H9 (cell line): ENCODE measurements around the gene COX7B2. TPM values are rescaled to one million over a fixed set of nuclear protein-coding genes. Genes with fewer than 3 reads are reported as not detected.

Experiments
- DNase-seq: peaks from one replicate; pipeline ENCODE4 v3.0.0-alpha.2; 2017
- H2AFZ ChIP-seq: one replicate; pipeline ENCODE4 v1.6.1; 2013; ENCODE audit warnings: mild to moderate bottlenecking, low read length, control low read depth, moderate library complexity
- H2AK5ac ChIP-seq: 2 replicates; pipeline ENCODE4 v1.6.1; 2013; ENCODE audit warnings: low read length, control low read depth, mixed read lengths; ENCODE audit not compliant: insufficient read length
- H2BK120ac ChIP-seq: one replicate; pipeline ENCODE4 v1.6.1; 2013; ENCODE audit warnings: low read depth, mild to moderate bottlenecking, low read length, control low read depth, inconsistent platforms; ENCODE audit not compliant: poor library complexity, severe bottlenecking
- H2BK12ac ChIP-seq: 2 replicates; pipeline ENCODE4 v1.6.1; 2013; ENCODE audit warnings: low read length, control low read depth, mixed read lengths, low read depth; ENCODE audit not compliant: insufficient read length
- H2BK15ac ChIP-seq: 2 replicates; pipeline ENCODE4 v1.6.1; 2013; ENCODE audit warnings: low read depth, low read length, control low read depth
- H2BK20ac ChIP-seq: one replicate; pipeline ENCODE4 v1.6.1; 2013; ENCODE audit warnings: low read depth, mild to moderate bottlenecking, low read length, control low read depth, inconsistent platforms; ENCODE audit not compliant: poor library complexity, severe bottlenecking
- H2BK5ac ChIP-seq: 2 replicates; pipeline ENCODE4 v1.6.1; 2013; ENCODE audit warnings: low read length, control low read depth, mixed read lengths; ENCODE audit not compliant: insufficient read length
- H3K14ac ChIP-seq: 2 replicates; pipeline ENCODE4 v1.6.1; 2013; ENCODE audit warnings: low read length, control low read depth; ENCODE audit not compliant: insufficient read depth
- H3K18ac ChIP-seq: 2 replicates; pipeline ENCODE4 v1.6.1; 2013; ENCODE audit warnings: low read depth, mild to moderate bottlenecking, mixed read lengths, low read length, control low read depth; ENCODE audit not compliant: insufficient read length
- H3K23ac ChIP-seq: 2 replicates; pipeline ENCODE4 v1.6.1; 2013; ENCODE audit warnings: low read length, control low read depth, mixed read lengths, low read depth; ENCODE audit not compliant: insufficient read length
- H3K23me2 ChIP-seq: 2 replicates; pipeline ENCODE4 v1.6.1; 2013; ENCODE audit warnings: low read depth, mild to moderate bottlenecking, mixed read lengths, low read length, control low read depth; ENCODE audit not compliant: insufficient read length, poor library complexity, severe bottlenecking
- H3K27ac ChIP-seq: 2 replicates; pipeline ENCODE4 v1.5.1; 2013; ENCODE audit warnings: low read length, control low read depth, mixed read lengths, low read depth; ENCODE audit not compliant: insufficient read length
- H3K27me3 ChIP-seq: 2 replicates; pipeline ENCODE4 v1.6.1; 2013; ENCODE audit warnings: low read length, control low read depth, inconsistent platforms; ENCODE audit not compliant: insufficient read depth
- H3K4ac ChIP-seq: 2 replicates; pipeline ENCODE4 v1.6.1; 2013; ENCODE audit warnings: low read depth, mild to moderate bottlenecking, control low read depth, inconsistent platforms, low read length, moderate library complexity
- H3K4me1 ChIP-seq: 2 replicates; pipeline ENCODE4 v1.6.1; 2013; ENCODE audit warnings: low read length, control low read depth, inconsistent platforms; ENCODE audit not compliant: insufficient read depth
- H3K4me2 ChIP-seq: 2 replicates; pipeline ENCODE4 v1.6.1; 2013; ENCODE audit warnings: low read length, control low read depth, mixed read lengths; ENCODE audit not compliant: insufficient read length, insufficient read depth
- H3K56ac ChIP-seq: 2 replicates; pipeline ENCODE4 v1.6.1; 2013; ENCODE audit warnings: low read depth, mild to moderate bottlenecking, mixed read lengths, low read length, control low read depth; ENCODE audit not compliant: insufficient read length
- H3K79me1 ChIP-seq: 2 replicates; pipeline ENCODE4 v1.6.1; 2013; ENCODE audit warnings: low read depth, mild to moderate bottlenecking, moderate library complexity, low read length, control low read depth, inconsistent platforms; ENCODE audit not compliant: insufficient read depth, poor library complexity, severe bottlenecking
- H3K79me2 ChIP-seq: 2 replicates; pipeline ENCODE4 v1.6.1; 2013; ENCODE audit warnings: low read length, control low read depth, inconsistent platforms; ENCODE audit not compliant: insufficient read depth
- H3K9ac ChIP-seq: 2 replicates; pipeline ENCODE4 v1.6.1; 2013; ENCODE audit warnings: low read length, control low read depth, mixed read lengths; ENCODE audit not compliant: insufficient read length; ENCODE audit errors: extremely low read depth
- H3K9me3 ChIP-seq: one replicate; pipeline ENCODE4 v1.6.1; 2013; ENCODE audit warnings: low read depth, low read length, inconsistent platforms; ENCODE audit not compliant: control insufficient read depth
- H3T11ph ChIP-seq: one replicate; pipeline ENCODE4 v1.6.1; 2013; ENCODE audit warnings: mild to moderate bottlenecking, low read length, control low read depth, inconsistent platforms
- H4K20me1 ChIP-seq: one replicate; pipeline ENCODE4 v1.6.1; 2013; ENCODE audit not compliant: control insufficient read depth, insufficient read length, insufficient read depth
- H4K5ac ChIP-seq: 2 replicates; pipeline ENCODE4 v1.6.1; 2013; ENCODE audit warnings: low read depth, mild to moderate bottlenecking, mixed read lengths, low read length, control low read depth; ENCODE audit not compliant: insufficient read length
- H4K8ac ChIP-seq: replicated peaks from 2 replicates; pipeline ENCODE4 v1.6.1; 2013; ENCODE audit warnings: low read length, control low read depth, mixed read lengths, low read depth; ENCODE audit not compliant: insufficient read length
- H4K91ac ChIP-seq: 2 replicates; pipeline ENCODE4 v1.6.1; 2013; ENCODE audit warnings: low read depth, mild to moderate bottlenecking, moderate library complexity, mixed read lengths, low read length, control low read depth; ENCODE audit not compliant: insufficient read length
- H3K27ac Mint-ChIP-seq, 3 experiments: 2 replicates in 2 of 3; 3 replicates in 1 of 3; pipeline ENCODE4 v1.8.0; 2020 to 2021; ENCODE audit warnings: mixed read lengths in 3 of 3, mild to moderate bottlenecking in 1 of 3, moderate library complexity in 1 of 3
- H3K27me3 Mint-ChIP-seq: 2 replicates; pipeline ENCODE4 v1.8.0; 2021; ENCODE audit warnings: low read depth, mild to moderate bottlenecking, moderate library complexity, mixed read lengths
- H3K36me3 Mint-ChIP-seq, 3 experiments: 2 replicates in 2 of 3; 3 replicates in 1 of 3; pipeline ENCODE4 v1.8.0; 2020 to 2021; ENCODE audit warnings: low read depth in 3 of 3, mixed read lengths in 3 of 3; ENCODE audit not compliant: insufficient read depth in 1 of 3
- H3K4me1 Mint-ChIP-seq, 2 experiments: 2 replicates each; pipeline ENCODE4 v1.8.0; 2020; ENCODE audit warnings: mixed read lengths in 2 of 2
- H3K4me3 Mint-ChIP-seq, 2 experiments: 2 replicates in 1 of 2; 3 replicates in 1 of 2; pipeline ENCODE4 v1.8.0; 2020 to 2021; ENCODE audit warnings: mild to moderate bottlenecking in 2 of 2, mixed read lengths in 2 of 2, moderate library complexity in 1 of 2
- H3K9me3 Mint-ChIP-seq, 2 experiments: 2 replicates in 1 of 2; 3 replicates in 1 of 2; pipeline ENCODE4 v1.8.0; 2020; ENCODE audit warnings: mild to moderate bottlenecking in 2 of 2, mixed read lengths in 2 of 2, moderate library complexity in 1 of 2
- CTCF ChIP-seq: fragments of 200-600 bp; sonication (generic); conservative IDR thresholded peaks from 3 replicates; pipeline ENCODE4 v1.8.0; 2021; ENCODE audit warnings: antibody characterized with exemption, mild to moderate bottlenecking
- WGBS: extraction: QIAGEN DNeasy Blood & Tissue Kit; methylation state at CpG from one replicate; pipeline ENCODE4 v1.1.7; 2013; ENCODE audit warnings: missing lambda C conversion rate, low lambda C conversion rate, mixed read lengths; ENCODE audit not compliant: insufficient read length; ENCODE audit errors: extremely low coverage; 5-methylcytosine and 5-hydroxymethylcytosine counted together
- total RNA-seq: library from RNA; stranded (reverse); gene quantifications from 2 replicates; pipeline ENCODE4 v1.2.1, GENCODE V29; 2021

COX7B2 gene
- total RNA-seq, 1 experiment from 2014 or later = not detected

- Histone ChIP-seq H3K23ac (no peak overlapping the region), H2BK15ac (no peak overlapping the region), H2BK12ac (no peak overlapping the region), H3K4ac (no peak overlapping the region), H2BK20ac (no peak overlapping the region), H2AFZ (no peak overlapping the region), H3K79me1 (no peaks in the 10 kb centered on the region), H3T11ph (no peak overlapping the region), H3K23me2 (no peaks in the 10 kb centered on the region), H3K9ac (no peak overlapping the region), H4K8ac (no peak overlapping the region), H4K91ac (no peak overlapping the region), H2BK120ac (no peak overlapping the region), H3K14ac (peak overlapping the region; percentile 1; the same call in 1 of the 2 replicates), H4K5ac (no peak overlapping the region), H4K20me1 (no peaks in the 10 kb centered on the region), H3K4me2 (no peak overlapping the region), H3K9me3 (no peaks in the 10 kb centered on the region), H3K27me3 (no peaks in the 10 kb centered on the region), H3K18ac (no peak overlapping the region), H3K4me1 (no peaks in the 10 kb centered on the region), H3K56ac (no peak overlapping the region), H2AK5ac (no peak overlapping the region), H2BK5ac (no peak overlapping the region), H3K27ac (no peak overlapping the region), H3K79me2 (no peaks in the 10 kb centered on the region)
- H3K27ac Mint-ChIP-seq = no peak overlapping the region
- TF ChIP-seq CTCF = no peak
- no peaks in the 10 kb centered on the region for H3K27me3 Mint-ChIP-seq
- no peak overlapping the region for H3K4me3 Mint-ChIP-seq
- H3K36me3 Mint-ChIP-seq = no peaks in the 10 kb centered on the region; a peak in 1 of 7 replicates
- no CpG with 5 or more reads among the region's 2 CpGs for WGBS
- no peaks in the 10 kb centered on the region for H3K4me1 Mint-ChIP-seq
- DNase-seq = no peak
- peaks cover 0 to 3% of the 10 kb centered on the region in 2 experiments; a peak in 1 of 5 replicates for H3K9me3 Mint-ChIP-seq
Observed at GRCh38 chr4:46765465-46765864, 143.6 kb downstream of the COX7B2 start.
